Hepatic stellate cell (primary cell): Measurements from ENCODE around the gene ECM2.
A peak's percentile ranks its signal among the peaks of the same experiment; 100 is the strongest.

Source experiments
- DNase-seq: peaks from one replicate; pipeline ENCODE4 v3.0.0; 2011; ENCODE audit warnings: low spot score

Gene ECM2

GRCh38 chr9:92463984-92464383 is 71.8 kb downstream of the ECM2 start:
- peak; percentile 83 for DNase-seq

DNA sequence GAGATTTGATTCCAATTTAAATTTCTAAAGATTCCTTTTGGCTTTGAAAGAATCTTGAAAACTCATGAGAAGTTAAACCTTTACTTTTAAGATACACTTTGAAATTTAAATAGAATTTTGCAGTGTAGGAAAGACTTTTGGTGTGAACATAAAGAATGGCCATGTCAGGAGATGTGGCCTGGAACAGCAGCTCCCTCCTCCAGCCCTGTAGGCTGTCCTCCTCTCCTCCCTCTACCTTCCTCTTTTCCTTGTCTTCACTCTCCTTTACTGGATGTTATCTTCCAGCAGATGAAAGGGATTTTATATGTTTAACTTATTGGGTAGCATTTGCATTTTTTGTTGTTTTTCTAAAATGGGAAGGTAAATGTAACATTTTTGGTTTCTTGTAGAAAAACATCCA is 72.4 kb downstream of the ECM2 start:
- DNase-seq = no peak

GRCh38 chr9:92457576-92457975 is 78.2 kb downstream of the ECM2 start:
- DNase-seq = no peak

GRCh38 chr9:92455217-92455616 is 80.6 kb downstream of the ECM2 start:
- no peak for DNase-seq

- DNase-seq = no peak
Measured at GRCh38 chr9:92446536-92446935, 89.3 kb downstream of the ECM2 start.
